NOMO-1 treated with dmso at 0.1 percent for 144 hours (cell line): ENCODE measurements around the gene NFE2L1.
"Not testable (repeated sequence)": the region's sequence is repeated elsewhere in the genome, so short reads cannot be mapped to it uniquely, and the experiment has no call there.

ENCODE experiments used
- DNase-seq: peaks from one replicate; lab custom pipeline; 2025; ENCODE audit not compliant: unreplicated experiment; lab: John Stamatoyannopoulos, UW

NFE2L1 gene

DNA sequence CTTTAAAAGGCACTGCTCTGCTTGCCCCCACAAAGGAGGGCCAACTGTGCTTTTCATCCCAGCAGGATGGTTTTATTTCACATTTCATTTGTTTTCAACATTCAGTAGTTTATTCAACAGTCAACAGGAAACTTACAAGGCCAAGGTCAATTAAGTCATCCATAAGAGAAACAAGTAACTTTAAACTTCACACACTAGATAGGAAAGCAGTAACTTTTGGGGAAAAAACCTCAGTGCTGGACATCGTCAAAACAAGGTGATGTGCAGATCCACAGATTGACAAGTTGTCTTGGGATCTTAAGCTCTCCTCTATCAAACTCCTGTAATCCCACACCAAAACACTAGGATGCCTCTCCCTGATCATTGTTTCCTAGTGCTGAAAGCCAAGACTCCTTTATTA lies 18.5 kb downstream of the NFE2L1 start:
- DNase-seq = no peak

DNA sequence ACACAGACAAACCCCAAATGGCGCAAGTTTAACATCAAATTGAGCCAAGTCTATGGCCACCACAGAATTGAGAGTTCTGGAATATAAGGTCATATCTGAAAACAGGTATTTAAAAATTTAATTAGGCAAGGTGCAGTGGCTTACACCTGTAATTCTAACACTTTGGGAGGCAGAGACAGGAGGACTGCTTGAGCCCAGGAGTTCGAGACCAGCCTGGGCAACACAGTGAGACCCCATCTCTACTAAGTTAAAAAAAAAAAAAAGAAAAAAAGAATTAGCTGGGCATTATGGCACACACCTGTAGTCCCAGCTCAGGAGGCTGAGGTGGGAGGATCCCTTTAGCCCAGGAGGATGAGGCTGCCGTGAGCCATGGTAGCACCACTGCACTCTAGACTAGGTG lies 19.1 kb downstream of the NFE2L1 start:
- no peak for DNase-seq

DNA sequence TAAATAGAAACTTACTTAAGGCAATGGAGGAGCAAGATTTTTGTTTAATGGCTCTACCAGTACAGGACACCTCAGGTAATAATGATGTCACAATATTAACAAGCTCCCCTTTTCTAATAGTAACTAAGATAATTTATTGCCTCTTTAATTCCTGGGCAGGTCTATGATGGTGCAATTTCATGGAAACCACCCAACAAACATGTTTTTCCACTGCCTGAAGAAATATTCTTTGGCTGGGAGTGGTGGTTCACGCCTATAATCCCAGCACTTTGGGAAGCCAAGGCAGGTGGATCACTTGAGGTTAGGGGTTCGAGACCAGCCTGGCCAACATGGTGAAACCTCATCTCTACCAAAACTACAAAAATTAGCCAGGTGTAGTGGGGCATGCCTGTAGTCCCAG lies 19.6 kb downstream of the NFE2L1 start:
- DNase-seq = not testable (repeated sequence)

DNA sequence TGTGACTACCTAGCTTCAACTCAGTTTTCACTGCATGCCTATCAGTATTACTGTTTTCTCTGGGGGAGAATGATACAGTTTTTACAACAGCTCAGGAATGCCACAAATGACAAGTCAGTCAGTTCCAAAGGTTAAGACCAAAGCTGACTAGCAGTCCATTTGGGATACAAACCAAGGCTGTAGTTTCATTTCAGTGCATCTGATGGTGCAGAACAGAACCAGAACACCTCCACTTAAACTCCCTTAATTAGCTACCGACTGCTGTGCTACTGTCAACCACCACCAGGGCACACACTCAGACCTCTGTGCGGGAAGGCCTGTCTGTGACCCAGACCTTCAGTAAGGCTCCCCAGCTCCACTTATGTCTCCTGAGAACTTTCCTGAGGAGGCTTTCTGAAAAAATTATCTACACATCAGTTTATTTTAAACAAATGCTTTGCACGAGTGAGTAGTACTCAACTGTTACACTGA lies 20.4 kb downstream of the NFE2L1 start:
- DNase-seq = no peak

DNA sequence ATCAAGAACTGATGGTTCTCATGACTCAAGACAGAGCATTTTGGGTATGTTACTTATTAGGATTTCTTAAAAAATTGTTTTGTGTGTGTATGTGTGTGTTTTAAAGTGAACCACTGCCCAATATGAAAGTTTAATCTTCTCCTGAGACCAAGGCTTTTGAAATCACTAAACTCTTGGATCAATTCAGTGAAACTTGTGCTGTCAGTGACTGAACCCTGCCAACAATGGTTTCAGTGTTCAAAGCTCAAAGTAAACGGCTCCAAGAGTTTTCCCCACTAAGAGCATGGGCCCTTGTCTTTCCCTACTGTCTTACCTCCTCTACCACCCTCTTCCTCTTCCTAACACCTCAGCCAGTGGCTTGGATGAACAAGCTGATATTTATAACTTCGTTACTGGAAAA lies 22.0 kb downstream of the NFE2L1 start:
- DNase-seq = no peak

DNA sequence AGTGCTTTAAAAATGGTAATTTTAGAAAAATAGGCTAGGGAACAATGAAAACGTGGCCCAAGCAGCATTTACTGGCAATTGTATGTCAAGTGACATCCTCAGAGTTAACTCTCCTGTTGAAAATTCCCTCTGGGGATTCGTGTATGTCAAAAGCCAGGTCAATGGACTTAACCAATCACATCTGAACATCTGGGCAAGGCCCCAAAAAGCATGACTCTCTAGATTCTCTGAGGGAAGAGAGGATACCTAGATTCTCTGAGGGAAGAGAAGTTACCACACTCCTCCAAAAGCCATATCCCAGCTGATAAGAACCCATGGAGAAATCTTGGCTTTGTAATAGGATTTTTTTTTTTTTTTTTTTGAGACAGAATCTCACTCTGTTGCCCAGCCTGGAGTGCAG lies 23.5 kb downstream of the NFE2L1 start:
- no peak for DNase-seq

DNA sequence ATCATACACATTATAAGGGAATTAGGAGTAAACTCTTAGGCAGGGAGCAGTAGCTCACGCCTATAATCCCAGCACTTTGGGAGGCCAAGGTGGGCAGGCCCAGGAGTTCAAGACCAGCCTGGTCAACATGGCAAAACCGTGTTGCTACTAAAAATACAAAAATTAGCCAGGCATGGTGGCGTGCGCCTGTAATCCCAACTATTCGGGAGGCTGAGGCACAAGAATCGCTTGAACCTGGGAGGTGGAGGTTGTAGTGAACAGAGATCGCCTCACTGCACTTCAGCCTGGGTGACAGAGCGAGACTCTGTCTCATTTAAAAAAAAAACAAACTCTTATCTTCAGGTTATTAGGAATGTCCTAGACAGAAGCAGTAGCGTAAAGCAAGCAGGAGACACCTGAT lies 24.7 kb downstream of the NFE2L1 start:
- not testable (repeated sequence) for DNase-seq

DNA sequence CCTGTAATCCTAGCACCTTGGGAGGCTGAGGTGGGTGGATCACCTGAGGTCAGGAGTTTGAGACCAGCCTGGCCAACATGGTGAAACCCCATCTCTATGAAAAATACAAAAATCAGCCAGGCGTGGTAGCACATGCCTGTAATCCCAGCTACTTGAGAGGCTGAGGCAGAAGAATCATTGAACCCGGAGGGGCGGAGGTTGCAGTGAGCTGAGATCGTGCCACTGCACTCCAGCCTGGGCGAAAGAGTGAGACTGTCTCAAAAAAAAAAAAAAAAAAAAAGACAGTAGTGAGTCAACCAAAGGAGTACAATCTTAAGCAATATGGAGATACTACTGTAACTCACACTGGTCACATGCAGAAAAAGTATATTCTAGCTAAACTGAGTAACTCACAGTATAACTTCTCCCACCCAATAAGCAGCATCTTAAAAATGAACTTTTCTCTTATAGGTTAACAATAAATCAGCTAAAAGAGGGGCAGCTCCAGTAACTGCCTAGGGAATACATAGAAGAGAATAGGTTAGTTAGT lies 25.5 kb downstream of the NFE2L1 start:
- DNase-seq = not testable (repeated sequence)

DNA sequence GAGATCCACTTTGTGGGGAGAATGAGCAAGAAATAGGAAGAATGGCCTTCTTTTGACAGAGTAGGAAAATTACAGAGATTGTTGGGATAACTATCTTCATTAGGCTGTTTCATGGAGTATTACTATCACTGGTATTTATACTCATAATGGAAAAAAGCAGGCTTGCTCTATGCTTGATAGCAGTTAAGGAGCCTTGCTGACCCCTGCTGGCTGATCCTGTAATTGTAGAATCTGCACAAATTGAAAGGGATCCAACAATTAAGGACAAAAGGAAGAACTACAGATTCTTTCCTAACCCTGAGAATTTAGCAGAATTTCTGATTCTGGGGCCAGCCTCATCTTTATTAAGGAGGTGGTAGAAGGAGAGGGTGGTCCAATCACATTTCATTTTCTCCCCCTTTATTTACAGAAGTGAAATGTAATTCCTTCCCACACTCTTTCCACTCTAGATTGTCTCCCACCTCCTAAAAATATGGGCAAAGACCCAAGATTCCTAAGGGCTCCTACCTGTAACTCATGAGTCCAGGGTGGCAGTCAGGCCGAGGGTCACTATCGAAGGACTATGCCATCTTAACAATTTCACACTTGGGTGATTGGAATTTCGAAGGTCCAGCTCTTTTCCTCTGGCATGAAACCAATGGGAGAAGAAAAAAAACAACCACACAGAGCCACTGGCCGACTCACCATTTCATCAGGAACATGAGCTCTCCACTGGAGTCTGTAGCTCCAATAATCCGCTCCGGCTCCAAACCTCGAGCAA lies 26.3 kb downstream of the NFE2L1 start:
- DNase-seq = no peak

DNA sequence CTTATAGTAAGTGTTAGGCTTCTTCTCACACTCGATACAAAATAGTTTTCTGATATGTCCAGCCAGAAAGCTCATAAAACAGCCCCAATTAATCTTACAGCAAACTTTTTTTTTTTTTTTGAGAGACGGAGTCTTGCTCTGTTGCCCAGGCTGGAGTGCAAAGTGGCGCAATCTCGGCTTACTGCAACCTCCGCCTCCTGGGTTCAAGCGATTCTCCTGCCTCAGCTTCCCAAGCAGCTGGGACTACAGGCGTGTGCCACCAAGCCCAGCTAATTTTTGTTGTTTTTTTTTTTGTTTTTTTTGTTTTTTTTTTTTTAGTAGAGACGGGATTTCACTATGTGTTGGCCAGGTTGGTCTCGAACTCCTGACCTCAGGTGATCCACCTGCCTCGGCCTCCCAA lies 29.0 kb downstream of the NFE2L1 start:
- DNase-seq = not testable (repeated sequence)

DNA sequence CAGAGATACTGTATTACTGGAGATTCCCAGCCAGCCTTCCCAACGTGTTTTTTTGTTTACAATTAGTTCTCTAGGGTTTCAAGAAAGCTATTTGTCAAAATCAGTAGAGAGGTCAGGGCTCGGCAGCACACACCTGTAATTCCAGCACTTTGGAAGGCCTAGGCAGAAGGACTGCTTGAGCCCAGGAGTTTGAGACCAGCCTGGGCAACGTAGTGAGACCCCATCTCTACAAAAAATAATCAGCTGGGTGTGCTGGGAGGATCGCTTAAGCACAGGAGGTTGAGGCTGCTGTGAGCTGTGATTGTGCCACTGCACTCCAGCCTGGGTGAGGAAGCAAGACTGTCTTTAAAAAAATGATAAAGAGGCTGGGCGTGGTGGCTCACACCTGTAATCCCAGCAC lies 33.7 kb downstream of the NFE2L1 start:
- DNase-seq = no peak

DNA sequence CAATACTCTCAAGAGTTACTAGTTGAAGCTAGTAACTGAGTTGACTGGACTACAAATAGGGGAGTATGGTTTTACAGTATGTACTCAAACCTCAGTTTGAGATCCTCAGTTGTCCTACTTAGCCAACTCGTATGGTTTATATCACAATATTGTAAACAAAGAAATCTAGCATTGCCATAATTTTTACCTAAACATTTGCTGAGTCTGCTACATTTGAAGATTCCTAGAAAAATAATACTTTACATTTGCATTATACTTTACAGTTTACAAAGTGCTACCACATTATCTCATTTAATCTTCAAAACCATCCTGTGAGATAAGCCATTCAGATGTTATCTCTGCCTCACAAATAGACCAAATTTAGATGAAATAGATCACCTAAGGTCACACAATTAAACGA lies 36.8 kb downstream of the NFE2L1 start:
- DNase-seq = no peak

DNA sequence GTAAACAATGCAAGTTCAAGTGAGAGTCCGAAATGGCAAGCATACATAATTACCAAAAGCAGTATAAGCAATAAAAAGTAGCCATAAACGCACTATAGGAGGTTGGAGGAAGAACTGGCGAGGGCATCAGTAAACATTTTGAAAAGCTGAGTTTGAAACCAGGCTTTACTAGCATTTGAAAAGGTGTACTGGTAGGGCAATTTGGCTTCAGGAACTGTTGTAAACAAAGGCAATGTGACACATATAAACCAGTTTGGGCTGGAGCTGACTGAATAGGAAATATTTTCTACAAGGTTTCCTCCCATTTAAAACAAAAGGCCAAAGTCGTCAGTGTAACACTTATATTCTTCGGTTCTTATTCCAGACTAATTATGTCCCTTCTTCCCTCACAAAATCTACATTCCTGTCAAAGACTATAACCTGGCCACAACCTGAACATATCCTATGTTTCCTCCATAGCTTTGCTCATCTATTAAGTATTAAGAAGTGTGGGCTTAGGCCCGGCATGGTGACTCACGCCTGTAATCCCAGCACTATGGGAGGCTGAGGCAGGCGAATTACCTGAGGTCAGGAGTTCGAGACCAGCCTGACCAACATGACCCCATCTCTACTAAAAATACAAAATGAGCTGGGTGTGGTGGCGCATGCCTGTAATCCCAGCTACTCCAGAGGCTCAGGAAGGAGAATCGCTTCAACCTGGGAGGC lies 45.3 kb downstream of the NFE2L1 start:
- DNase-seq = no peak

DNA sequence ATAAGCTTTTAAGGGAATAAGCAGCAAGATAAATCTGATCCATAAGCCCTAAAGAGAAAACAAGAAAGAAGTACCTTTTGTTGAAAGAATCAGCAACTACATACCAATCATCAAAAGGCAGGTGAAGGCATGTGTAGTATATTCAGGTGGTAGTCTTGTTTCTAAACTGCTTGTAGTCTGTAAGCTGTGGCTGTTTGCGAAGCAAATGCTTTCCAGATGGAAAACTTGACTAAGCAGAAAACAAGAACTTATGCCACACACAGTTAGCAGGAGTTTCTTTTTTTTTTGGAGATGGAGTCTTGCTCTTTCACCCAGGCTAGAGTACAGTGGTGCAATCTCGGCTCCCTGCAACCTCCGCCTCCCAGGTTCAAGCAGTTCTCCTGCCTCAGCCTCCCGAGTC lies 47.5 kb downstream of the NFE2L1 start:
- DNase-seq = no peak

DNA sequence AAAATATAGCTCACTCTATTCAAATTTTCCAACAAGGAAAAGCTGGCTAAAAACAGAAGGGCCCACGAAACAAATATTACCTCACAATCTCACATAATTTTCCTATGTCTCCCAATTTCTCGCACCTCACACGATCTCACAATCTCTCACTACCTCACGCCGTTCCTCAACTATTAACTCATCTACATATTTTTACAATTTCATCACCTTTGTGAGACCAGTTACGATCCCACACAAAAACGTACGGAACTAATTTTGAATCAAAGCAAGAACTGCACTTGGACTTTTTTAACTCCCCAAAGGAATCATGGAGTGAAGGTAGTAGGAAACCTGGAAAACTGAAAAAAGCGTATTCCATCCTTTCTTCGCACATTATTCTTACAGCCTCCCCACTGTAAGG lies 52.0 kb downstream of the NFE2L1 start:
- DNase-seq = no peak

DNA sequence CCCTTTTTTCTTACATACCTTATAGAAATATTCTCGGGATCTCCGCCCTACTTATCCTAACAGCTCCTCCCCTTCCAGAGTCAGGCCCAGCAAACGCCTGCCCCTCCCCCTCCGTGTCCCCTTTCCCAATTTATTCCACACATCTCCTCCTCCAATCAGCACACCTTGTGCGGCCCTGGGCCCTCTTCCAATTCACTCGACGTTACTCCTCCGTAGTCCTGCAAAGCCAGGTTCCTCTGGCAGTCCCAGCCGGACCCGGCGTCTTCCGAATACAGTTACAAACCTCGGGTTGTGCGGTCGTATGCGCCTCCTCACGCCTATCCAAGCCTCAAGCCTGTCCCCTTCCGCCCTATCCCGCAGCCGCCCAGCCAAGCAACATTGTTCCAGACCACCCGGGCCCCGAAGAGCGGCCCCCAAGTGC lies 52.4 kb downstream of the NFE2L1 start:
- DNase-seq = no peak

DNA sequence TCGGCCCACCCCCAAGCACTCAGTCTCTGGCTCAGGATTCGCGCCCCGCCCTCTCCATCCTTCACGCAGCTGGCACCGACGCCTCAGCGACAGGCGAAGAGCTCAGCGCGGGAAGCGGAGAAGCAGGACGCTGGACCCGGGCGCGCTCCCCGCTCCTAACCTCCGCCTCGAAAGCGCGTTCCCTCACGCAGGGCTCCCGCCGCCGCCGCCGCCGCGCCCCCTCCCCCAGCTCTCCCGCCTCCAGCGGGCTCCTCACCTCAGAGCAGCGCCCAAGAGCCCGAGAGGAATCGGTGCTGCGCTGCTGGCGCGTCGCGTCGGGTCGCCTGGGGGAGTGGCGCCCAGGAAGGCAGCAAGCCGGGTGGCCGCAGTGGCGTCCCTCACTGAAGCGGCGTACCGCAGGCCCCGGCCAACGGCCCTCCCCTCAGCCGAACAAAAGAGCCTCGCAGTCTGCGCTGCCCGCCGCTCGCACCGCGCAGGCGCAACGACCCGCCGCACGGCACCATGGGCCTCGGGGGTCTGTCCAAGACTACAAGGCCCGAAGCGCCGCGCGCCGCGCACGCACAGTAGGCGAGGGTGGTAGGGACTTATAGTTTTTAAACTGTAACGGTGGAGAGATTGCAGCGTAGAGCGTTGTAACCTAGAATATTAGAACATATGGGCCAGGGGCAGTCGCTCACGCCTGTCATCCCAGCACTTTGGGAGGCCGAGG lies 53.0 kb downstream of the NFE2L1 start, which contains the start of gene CBX1:
Gene CBX1 (minus strand): TSS at position 467 of the 709 bp plus-strand sequence. CDS start 24,474 bp downstream, outside the sequence.
- peak; percentile 89 for DNase-seq

DNA sequence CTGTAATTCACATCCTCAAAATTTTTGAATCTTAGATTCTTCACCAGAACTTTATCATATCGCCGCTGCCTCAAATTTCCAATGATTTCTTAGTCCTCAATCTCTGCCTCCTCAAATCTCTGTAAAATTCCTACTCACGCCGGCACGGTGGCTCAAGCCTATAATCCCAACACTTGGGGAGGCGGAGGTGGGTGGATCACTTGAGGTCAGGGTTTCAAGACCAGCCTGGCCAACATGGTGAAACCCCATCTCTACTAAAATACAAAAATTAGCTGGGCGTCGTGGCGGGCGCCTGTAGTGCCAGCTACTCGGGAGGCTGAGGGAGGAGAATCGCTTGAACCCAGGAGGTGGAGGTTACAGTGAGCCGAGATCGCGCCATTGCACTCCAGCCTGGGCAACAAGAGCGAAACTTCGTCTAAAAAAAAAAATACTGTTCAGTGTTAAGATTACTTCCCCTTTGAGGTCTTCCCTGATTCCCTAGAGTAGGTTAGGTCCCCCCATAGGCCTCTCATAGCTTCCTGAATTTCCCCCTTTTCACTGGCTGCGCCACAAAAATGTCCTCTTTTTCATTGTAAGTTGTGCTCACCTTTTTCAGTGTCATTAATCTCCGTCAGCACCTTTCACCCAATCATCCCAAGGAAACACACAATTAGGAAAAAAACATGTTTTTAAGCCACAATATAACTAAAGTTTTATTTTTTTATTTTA lies 54.0 kb downstream of the NFE2L1 start:
- DNase-seq = no peak

DNA sequence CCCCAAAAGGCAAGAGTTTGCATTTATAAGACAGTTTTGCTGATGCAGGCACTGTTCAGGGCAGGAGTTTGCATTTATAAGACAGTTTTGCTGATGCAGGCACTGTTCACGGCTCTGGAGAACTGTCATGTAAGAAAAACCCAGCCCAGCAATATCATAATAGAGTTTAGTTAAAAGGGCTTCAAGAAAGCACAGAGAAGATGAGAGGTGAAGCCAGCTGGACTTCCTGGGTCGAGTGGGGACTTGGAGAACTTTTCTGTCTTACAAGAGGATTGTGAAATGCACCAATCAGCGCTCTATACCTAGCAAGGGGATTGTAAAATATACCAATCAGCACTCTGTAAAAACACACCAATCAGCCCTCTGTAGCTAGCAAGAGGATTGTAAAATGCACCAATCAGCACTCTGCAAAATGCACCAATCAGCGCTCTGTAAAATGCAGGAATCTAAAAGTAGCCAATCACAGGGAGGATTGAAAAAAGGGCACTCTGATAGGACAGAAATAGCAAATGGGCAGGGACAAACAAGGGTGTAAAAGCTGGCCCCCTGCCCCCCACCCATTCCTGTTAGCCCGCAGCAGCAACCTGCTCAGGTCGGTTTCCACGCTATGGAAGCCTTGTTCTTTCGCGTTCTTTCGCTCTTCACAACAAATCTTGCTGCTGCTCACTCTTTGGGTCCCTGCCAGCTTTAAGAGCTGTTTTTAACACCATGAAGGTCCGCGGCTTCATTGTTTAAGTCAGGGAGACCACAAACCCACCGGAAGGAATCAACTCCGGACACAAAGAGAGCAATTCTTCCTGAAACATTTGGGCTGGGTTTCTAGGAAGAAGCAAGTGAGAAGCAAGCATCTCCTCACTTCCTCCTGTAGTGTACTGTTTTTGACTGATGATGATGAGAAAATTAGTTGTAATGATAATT lies 54.9 kb downstream of the NFE2L1 start:
- DNase-seq = no peak

DNA sequence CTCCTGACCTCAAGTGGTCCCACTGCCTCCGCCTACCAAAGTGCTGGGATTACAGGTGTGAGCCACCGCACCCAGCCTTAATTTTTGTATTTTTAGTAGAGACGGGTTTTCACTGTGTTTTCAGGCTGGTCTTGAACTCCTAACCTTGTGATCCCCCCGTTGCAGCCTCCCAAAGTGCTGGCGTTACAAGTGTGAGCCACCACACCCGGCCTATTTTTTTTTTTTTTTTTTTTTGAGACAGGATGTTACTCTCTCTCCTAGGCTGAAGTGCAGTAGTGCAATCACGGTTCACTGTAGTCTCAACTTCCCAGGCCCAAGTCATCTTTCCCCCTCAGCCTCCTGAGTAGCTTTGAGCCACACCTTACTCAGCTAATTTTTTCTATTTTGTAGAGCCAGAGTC lies 56.3 kb downstream of the NFE2L1 start:
- DNase-seq = no peak
